HG03097 (cell line): ENCODE results near the gene SPACA1.
"Not testable (repeated sequence)": the region's sequence is repeated elsewhere in the genome, so short reads cannot be mapped to it uniquely, and the experiment has no call there.

Experiments
- ATAC-seq: cut with Tn5 transposase; IDR thresholded peaks from one replicate; pipeline ENCODE4 v1.9.1; 2021; ENCODE audit not compliant: unreplicated experiment, low FRiP score

The SPACA1 gene, protein sequence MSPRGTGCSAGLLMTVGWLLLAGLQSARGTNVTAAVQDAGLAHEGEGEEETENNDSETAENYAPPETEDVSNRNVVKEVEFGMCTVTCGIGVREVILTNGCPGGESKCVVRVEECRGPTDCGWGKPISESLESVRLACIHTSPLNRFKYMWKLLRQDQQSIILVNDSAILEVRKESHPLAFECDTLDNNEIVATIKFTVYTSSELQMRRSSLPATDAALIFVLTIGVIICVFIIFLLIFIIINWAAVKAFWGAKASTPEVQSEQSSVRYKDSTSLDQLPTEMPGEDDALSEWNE

DNA sequence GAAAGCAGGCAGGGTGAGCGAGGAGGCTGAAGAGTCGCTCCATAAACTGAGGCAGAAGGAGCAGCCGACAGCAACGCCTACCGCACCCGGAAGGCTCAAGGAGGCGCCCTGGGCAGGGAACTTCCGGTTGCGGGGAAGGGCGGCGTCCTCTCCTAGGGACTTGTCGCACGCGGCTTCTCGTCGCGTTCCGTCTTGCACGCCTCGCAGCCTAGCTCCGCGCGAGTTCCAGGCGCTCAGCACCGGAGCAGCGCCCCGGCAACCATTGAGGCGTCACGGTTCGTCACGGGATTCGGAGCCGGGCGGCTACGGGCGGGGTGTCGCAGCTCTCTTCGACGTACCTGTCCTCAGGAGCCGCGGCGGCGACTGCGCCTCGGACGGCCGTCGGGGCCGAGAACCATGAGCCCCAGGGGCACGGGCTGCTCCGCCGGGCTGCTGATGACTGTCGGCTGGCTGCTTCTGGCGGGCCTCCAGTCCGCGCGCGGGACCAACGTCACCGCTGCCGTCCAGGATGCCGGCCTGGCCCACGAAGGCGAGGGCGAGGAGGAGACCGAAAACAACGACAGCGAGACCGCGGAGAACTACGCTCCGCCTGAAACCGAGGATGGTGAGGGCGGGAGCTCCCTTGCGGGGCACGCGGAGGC, at the start of gene SPACA1:
TSS of gene SPACA1 (plus strand) at position 332 of the 641 bp plus-strand sequence. CDS start at position 397, 65 bp downstream.
- ATAC-seq, result no peak

DNA sequence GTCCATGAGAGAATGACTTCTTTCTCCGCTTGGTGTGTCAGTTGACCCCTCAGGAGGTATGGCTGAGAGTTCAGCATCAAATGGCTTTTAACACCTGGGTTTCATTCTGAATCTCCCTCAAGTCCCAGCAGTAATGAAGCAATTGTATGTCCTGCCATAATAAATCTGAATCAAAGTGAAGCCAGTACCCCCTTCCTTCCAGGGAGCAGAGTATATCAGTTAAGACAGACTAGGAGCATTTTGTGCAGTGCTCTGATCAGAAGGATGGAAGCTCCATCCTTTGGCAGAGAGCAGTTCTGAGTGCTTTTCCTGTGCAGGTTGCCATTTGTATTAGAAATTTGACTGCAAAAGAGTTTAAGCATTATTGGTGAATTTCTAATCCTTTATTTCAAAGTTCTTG, 46.9 kb upstream of the SPACA1 start:
- ATAC-seq, result no peak

DNA sequence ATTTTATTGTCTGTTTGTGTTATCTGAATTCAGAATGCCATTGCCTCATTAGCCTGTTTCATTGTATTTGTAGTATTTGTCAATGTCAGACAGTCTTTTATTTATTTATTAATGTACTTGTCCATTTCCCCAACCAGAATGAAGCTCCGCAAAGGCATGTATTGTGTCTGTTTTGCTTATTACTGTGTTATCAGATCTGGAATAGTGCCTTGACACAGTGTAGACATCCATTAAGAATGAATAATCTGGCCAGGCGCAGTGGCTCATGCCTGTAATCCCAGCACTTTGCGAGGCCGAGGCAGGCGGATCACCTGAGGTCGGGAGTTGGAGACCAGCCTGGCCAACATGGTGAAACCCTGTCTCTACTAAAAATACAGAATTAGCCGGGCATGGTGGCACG, 46.4 kb upstream of the SPACA1 start:
- not testable (repeated sequence) for ATAC-seq

DNA sequence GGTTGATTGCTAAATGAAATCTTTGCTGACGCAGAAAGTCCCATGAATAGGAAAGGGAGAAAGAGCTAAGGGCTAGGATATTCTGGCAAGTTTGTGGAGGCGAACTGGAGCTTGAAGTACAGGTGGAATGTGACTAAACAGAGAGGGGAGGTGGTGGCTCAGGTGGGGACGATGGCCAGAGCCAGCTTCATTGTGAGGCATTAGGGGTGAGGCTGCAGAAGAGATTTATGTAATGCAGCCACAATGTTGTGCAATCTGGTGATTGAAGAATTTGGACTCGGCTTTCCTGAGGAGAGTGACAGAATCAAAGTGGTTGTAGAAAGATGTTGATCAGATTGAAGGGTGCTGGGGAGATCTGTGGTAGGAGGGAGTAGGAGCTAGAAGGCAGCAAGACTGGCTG, 42.9 kb upstream of the SPACA1 start:
- ATAC-seq, result no peak

DNA sequence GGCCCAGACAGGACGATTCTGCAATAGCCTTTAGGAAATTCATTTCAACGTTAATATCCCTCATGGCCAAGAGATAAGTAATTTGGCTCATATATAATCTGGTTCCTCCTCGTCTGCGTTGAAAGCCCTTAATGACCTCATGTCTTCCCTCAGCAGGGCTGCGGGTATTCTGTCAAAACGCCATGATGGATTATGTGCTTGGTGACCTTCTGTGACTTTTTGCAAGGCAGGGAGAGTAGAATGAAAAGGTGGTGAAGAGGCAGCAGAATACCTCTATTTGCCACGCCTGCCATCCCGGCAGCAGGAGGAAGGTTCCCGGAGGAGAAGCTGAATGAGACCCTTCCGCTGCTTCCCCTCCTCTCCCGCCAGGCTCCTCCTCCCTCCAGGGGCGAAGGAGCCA, 41.1 kb upstream of the SPACA1 start:
- ATAC-seq, result no peak

DNA sequence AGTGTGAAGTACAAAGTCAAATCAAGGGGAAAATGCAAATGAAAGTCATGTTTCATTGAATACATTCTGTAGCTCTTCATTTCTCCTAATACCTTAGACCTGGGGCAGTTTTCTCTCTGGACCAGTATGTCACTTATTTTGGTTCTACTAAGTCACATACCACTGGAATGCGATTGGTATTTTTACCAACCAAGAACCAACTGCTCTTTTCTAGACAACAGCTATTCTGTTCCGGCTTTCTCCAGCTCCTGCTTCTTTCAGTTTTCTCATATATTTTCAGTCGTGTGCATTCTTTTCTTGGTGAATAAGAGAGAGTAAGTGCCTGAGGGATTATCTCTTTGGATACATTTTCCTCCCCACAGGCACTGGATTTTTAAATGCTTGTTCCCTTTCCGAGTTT, 39.2 kb upstream of the SPACA1 start:
- ATAC-seq, result no peak

DNA sequence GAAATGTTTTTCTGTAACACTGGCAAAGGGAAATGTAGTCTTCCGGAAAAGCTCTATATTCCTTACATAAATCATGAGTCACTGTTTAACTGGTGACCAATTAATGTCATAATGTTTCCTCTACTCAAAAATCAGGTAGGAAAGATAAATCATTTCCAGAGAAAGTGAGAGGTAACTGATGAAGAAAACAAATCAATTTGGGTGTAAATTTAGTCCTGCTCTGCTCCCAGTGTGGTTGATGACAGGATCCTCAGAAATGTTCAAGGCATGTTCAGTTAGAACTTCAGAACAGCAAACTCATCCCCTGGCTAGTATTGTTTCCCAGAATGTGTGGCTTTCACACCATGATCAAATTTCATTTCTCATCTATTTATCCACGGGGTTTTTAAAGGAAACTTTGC, 38.8 kb upstream of the SPACA1 start:
- no peak for ATAC-seq

DNA sequence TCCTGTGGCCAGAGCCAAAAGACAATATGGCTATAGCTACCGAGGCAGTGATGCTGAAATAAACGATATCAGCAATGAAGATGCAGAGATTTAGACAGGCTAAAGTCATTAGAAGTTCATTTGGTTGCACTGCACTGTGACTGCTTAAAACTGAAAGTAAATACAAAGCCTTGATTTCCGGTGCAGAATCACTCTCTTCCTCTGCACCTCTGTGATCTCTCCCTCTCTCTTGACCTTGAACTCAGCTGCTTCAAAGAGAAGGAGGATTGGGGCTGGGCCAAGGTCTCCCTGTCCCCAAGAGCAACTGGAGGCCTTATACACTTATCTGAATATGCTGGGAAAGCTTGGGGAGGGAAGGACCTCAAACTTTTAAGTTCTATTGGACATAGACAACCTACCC, 34.6 kb upstream of the SPACA1 start:
- no peak for ATAC-seq

DNA sequence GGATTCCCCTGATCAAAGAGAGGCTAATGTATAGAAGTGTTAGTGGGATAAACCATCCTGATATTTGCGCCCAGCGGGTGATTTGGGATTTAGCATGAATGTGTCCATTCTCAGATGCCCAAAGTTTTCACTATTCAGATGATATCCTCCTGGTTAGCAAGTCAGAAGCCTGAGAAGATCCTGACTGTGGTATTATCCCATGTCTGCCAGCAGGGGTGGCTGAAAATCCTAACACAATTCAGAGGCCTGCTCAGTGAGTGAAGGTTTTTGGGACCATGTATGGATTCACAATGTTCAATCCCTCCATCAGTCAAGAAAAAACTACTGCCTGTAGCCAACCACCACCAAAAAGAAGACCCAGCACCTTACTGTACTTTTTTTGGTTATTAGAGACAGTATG, 34.1 kb upstream of the SPACA1 start:
- no peak for ATAC-seq

DNA sequence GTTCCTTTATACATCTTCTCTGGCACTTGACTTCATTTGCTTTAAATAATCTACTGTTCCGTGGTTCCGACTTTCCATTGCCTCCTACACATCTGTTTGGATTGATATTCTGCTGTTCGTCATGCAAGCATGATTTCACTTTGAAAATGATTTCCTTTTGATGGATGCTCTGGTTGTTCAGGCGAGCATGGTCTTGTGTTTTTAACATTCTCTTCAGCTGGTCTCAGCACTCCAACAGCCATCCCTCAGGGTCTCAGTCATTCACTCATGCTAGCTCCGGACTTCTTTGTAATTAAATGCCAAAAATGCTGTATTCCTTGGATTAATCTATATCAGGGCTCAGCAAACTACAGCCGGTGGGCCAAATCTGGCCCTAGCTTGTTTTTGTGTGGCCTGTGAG, 27.2 kb upstream of the SPACA1 start:
- ATAC-seq, result no peak

DNA sequence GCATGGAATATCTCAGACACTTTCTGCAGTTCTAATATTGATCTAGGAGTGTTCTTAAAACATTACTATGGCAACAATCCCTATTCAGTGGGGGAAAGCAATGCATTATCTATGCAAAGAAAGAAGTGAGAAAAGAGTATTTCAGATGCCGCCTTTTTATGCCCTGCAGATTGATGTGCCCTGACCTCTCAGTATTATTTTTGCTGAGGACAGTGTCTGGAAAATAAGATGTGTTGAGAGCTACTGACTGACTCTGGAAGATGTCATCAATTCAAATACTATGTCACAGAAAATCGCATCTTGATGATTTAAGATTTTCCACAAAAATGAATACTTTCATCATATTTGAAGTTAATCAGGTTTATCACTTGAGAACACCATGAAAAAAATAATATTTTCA, 22.9 kb upstream of the SPACA1 start:
- no peak for ATAC-seq

DNA sequence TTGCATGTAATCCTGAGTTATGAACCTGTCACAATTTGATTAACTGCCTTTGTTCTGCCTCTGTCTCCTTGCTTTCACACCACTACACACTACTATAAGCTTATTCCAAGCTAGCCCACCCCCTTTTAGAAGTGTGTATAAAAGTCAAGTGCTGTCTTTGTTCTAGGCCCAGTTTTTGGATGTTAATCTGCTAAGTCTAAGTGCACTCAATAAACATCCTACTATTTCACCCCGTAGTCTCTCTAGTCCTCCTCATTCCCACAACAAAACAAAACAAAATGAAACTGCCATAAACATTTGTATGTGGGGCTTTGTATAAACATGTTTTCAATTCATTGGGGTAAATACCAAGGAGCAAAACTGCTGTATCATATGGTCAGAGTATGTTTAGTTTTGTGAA, 16.1 kb upstream of the SPACA1 start:
- no peak for ATAC-seq

DNA sequence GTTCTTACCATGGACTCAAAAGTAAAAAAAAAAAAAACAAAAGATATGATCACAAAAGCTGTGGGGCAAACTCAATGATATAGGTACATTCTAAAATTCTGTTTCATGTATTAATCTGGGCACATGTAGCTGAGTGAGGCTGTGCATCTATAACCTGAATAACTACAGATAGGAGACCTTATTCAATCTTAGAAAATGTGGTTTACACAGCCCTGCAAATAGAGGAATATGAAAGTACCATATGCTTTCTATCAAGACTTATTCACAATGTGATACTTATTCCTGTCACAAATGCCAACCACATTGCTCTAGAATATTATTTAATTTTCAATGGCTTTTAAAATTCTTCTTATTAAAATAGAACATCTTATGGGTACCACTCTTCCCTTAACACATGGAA, 3.1 kb upstream of the SPACA1 start:
- no peak for ATAC-seq

DNA sequence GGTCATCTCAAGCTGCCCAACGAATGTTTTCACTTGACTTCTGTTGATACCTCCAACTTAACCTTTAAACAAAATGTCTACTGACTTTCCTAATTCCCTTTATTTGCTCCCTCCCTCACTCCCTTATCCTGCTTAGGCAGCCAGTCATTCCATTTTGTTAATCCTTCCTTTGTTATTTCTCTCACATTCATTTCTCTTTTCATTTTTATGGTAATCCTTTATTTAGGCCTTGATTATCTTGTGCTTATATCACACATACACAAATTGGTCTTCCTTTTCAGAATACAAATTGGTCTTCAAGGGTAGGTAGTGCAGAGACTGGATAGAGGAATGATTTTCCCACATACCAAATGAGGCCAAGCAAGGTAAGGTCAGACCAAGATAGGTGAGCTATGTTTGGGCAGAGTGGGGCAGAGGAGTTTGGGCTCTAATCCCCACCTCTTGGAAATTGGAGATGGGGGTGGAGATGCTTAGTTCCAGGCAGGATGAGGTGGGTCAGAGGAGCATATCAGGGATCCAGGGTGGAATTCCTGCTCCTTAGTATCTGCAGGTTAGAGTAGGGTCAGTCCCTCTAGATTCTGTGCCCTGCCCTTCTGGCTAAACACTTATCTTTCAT, 2.0 kb upstream of the SPACA1 start:
- no peak for ATAC-seq

DNA sequence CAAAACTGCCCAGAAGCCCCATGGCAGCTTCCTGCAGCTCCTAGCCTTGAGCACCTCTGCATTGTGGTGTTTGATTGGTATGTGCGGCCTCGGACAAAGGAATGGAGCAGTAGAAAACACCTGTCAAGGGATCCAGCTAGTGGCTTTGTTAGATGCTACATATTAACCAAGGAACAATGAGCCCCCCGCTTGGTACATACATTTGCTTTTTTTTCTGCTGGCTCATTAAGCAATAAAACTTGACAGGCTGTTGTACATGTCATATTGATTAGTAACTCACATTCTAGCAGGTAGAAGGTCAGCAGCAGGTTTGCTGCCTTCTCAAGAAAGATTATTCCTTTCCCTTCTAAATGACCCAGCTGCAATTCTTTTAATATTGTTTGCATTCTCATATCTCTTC, 937 bp downstream of the SPACA1 start:
- ATAC-seq, result no peak

DNA sequence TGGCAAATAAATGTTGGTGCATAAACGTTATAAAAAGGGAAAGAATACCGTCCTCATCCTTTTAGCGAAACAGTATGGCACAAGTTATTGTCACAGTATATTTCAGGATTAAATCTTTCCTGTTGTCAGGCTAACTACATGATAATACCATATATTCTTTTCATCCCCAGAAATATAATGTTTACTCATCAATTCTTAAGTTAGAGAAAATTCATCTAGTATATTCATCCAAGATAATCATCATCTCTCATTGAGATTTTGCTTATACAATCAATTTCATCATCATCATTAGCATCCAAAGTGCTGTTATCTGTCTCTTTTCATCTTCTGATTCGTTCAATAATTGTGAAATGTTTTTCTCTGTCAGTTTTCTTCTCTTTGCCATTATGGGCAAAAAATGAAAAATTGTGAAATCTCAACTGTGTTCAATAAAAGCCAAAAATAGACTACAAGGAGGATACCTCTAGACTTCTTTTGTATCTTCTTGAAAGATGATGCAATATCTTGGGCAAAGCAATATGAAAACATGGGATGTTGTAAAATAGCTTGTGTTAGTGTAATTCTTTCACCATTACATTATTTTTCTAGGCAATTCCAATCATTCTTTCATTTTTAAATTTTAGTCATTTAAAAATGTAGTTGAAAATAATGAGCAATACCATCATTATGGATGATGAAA, 2.6 kb downstream of the SPACA1 start:
- ATAC-seq, result no peak

DNA sequence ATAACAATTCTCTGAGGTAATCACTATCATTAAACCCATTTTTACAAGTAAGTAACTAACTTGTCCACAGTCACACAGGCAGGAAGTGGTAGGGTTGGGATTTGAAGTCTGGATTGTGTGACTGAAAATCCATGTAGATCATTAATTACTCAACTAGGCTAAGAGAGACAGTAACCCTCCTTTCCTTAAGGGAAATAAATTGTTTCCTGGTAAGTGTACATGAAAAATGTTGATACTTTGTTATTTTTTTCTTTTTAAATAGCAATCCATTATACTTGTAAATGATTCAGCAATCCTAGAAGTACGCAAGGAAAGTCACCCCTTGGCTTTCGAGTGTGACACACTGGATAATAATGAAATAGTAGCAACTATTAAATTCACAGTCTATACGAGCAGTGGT, 11.6 kb downstream of the SPACA1 start:
- ATAC-seq, result no peak

DNA sequence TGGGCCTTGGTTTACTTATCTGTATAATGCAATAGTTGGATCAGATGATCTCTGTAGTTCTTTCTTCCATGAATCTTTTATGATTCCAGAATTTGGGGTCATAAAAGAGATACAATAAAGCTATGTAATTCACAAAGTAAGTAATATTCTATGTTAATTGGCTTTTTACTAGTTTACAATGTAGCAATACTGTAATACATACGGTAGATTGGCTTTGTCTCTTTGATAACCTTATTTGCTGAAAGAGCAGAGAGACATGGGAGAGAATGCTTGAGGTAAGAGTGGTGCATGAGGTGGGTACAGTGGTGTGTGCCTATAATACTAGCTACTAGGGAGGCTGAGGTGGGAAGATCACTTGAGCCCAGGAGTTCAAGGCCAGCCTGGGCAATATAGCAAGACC, 14.7 kb downstream of the SPACA1 start:
- no peak for ATAC-seq

DNA sequence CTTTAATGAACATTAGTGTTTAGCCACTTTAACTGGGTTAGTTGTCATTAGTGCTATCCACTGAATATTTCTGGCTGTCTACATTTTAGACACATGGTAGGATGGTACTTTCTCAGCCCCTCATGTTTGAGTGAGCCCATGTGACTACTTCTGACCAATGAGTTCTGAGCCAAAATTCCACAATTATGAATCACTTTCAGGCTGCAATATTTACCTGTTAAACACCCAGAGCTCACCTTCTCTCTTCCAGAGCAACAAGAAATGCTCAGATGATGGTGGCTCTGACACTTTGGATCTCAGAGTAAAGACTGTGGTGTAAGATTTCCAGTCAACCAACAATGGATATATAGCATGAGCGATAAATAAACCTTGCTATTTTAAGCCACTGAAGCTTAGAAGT, 24.8 kb downstream of the SPACA1 start:
- ATAC-seq, result no peak

DNA sequence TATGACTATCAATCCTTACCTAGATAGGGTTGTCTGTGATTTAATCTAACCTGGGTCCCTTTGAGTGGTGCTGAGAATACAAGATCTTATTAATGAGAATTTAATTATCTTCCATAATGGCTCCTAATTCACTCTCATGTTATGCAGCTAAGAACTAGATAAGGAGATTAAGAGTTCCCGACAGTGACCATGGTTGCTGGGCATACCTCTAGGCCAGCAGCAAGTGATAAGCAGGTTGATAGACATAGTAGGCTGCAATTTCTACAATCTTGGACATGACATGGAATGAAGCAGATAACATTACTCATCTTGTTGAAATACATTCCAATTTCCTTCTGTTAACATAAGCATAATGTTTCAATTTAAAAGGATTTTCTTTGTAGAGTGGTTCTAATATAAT, 27.1 kb downstream of the SPACA1 start:
- ATAC-seq, result no peak

DNA sequence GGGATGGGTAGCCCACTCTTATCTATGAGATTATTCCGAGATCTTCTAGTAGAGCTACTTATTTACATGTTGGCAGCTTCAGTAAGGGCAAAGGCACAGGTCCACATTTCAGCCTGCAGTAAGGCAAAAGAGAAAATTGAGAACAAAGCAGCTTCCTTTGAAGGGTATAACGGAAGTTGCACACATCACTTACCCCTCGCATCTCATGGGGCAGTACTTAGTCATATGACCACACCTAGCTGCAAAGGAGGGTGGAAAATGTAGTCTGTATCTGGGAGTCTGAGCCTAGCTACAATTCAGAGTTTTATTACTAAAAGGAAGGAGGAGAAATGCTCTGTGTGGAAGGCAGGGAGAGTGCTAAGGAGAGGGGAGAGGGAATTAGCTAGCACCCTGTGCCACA, 29.7 kb downstream of the SPACA1 start:
- ATAC-seq, result no peak

DNA sequence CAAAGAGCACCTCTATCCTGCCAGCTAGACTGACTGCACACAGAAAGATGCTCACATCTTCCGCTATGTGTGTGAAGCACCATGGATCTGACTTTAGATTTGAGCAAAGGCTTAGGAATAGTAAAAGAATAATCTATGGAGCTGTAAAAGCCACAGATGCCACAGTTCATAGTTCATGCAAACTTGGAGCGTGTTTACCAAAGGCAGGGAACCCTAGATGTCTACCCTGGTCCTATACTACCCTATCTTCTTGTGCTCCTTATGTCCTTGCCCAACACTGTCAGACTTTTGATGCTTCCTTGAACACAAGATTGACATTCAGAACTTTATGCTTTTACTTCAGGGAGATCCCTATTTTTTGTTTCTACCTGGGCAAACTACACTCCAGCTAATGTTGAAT, 39.2 kb downstream of the SPACA1 start:
- no peak for ATAC-seq
